B cell (primary cell): ENCODE data around the gene MAEA. TPM values are rescaled to one million over a fixed set of nuclear protein-coding genes. Genes with fewer than 3 reads are reported as not detected.

Experiments used
- ATAC-seq: fragments of 200-7000 bp; cut with Tn5 transposase; one replicate; pipeline ENCODE4 v1.10.0; 2021; ENCODE audit warnings: low read depth, mild to moderate bottlenecking, moderate number of reproducible peaks, moderate library complexity
- CTCF ChIA-PET: fragments of 350-600 bp; sonication (Branson Sonifier 250); formaldehyde crosslinking; loops from one replicate; lab custom pipeline; 2021; ENCODE audit warnings: antibody characterized with exemption, inconsistent platforms; lab: Charles Lee
- POLR2A ChIA-PET: fragments of 350-600 bp; sonication (Branson Sonifier 250); formaldehyde crosslinking; loops from one replicate; lab custom pipeline; 2021; ENCODE audit warnings: antibody characterized with exemption; lab: Charles Lee
- DNase-seq: peaks from one replicate; pipeline ENCODE4 v3.0.0; 2013
- H2AFZ ChIP-seq: 2 replicates; pipeline ENCODE4 v1.6.1; 2012; ENCODE audit warnings: mild to moderate bottlenecking, low read depth, low read length; ENCODE audit not compliant: insufficient read depth, poor library complexity, severe bottlenecking
- H3K27ac ChIP-seq, 2 donors: 1 replicate in 1 of 2; 2 replicates in 1 of 2; pipeline ENCODE4 v1.5.1; 2012 to 2013; ENCODE audit warnings: low read length in 2 of 2, mild to moderate bottlenecking in 2 of 2, moderate library complexity in 1 of 2
- H3K27me3 ChIP-seq, 4 experiments: fragments of 200-600 bp in 1 of 4; sonication (generic) in 1 of 4; replicated peaks in 1 of 4; 1 replicate in 2 of 4; 2 replicates in 2 of 4; pipeline versions ENCODE4 v1.6.1 to v1.7.0; 2013 to 2016; ENCODE audit warnings: low read length in 3 of 4, mild to moderate bottlenecking in 2 of 4, mixed read lengths in 1 of 4, moderate library complexity in 1 of 4; ENCODE audit not compliant: insufficient read depth in 4 of 4, control insufficient read depth in 3 of 4; ENCODE audit errors: control extremely low read depth in 1 of 4
- H3K36me3 ChIP-seq, 2 experiments: replicated peaks in 1 of 2; 1 replicate in 1 of 2; 2 replicates in 1 of 2; pipeline versions ENCODE4 v1.6.1 to v1.7.1; 2013; ENCODE audit warnings: low read length in 1 of 2; ENCODE audit not compliant: insufficient read depth in 2 of 2, control insufficient read depth in 1 of 2; ENCODE audit errors: control extremely low read depth in 1 of 2, extremely low read depth in 1 of 2
- H3K4me1 ChIP-seq, 2 donors: fragments of 200-600 bp in 1 of 2; sonication (generic) in 1 of 2; 1 replicate in 1 of 2; 2 replicates in 1 of 2; pipeline versions ENCODE4 v1.5.1 to v1.6.1; 2013 to 2017; ENCODE audit warnings: low read length in 2 of 2; ENCODE audit not compliant: control insufficient read depth in 2 of 2, insufficient read depth in 2 of 2
- H3K4me2 ChIP-seq: replicated peaks from 2 replicates; pipeline ENCODE3; 2012; ENCODE audit warnings: mild to moderate bottlenecking, low read depth, low read length; ENCODE audit not compliant: poor library complexity, severe bottlenecking
- H3K4me3 ChIP-seq, 5 experiments: fragments of 200-600 bp in 1 of 5; sonication (generic) in 1 of 5; 1 replicate in 3 of 5; 2 replicates in 2 of 5; pipeline versions ENCODE4 v1.5.1 to v1.7.0; 2011 to 2016; ENCODE audit warnings: low read length in 4 of 5, mild to moderate bottlenecking in 4 of 5, low read depth in 2 of 5, control low read depth in 1 of 5, moderate library complexity in 1 of 5; ENCODE audit not compliant: insufficient read depth in 1 of 5; ENCODE audit errors: control extremely low read depth in 1 of 5, extremely low read depth in 1 of 5
- H3K79me2 ChIP-seq: fragments of 200-600 bp; sonication (generic); one replicate; pipeline ENCODE4 v1.6.0; 2016; ENCODE audit warnings: low read length; ENCODE audit not compliant: control insufficient read depth, insufficient read depth
- H3K9ac ChIP-seq: fragments of 200-600 bp; sonication (generic); 2 replicates; pipeline ENCODE4 v1.6.1; 2017; ENCODE audit warnings: mild to moderate bottlenecking, low read length, moderate library complexity
- H3K9me3 ChIP-seq, 3 donors: one replicate each; pipeline versions ENCODE4 v1.6.1 to v1.7.1; 2013; ENCODE audit warnings: low read length in 2 of 3; ENCODE audit not compliant: control insufficient read depth in 2 of 3, insufficient read depth in 1 of 3; ENCODE audit errors: control extremely low read depth in 1 of 3
- H4K20me1 ChIP-seq: 2 replicates; pipeline ENCODE4 v1.6.0; 2012; ENCODE audit warnings: mild to moderate bottlenecking, low read length; ENCODE audit not compliant: insufficient read depth, control insufficient read depth, poor library complexity, severe bottlenecking
- H3K27ac Mint-ChIP-seq: one replicate; pipeline ENCODE4 v1.8.0; 2021; ENCODE audit warnings: mixed read lengths
- H3K27me3 Mint-ChIP-seq: one replicate; pipeline ENCODE4 v1.8.0; 2021; ENCODE audit warnings: mixed read lengths
- H3K4me1 Mint-ChIP-seq: one replicate; pipeline ENCODE4 v1.8.0; 2021; ENCODE audit warnings: mixed read lengths
- H3K4me3 Mint-ChIP-seq: one replicate; pipeline ENCODE4 v1.8.0; 2021; ENCODE audit warnings: mixed read lengths
- H3K9me3 Mint-ChIP-seq: one replicate; pipeline ENCODE4 v1.8.0; 2022; ENCODE audit warnings: mixed read lengths; ENCODE audit not compliant: insufficient read depth
- EZH2 ChIP-seq: IDR thresholded peaks from 2 replicates; pipeline ENCODE4 v1.6.1; 2012; ENCODE audit warnings: borderline replicate concordance, low read depth, mild to moderate bottlenecking, moderate library complexity, low read length; ENCODE audit not compliant: insufficient read depth, poor library complexity, severe bottlenecking
- WGBS: methylation state at CpG from one replicate; pipeline ENCODE4 v1.1.5; 2013; ENCODE audit warnings: missing lambda C conversion rate; ENCODE audit not compliant: insufficient coverage; 5-methylcytosine and 5-hydroxymethylcytosine counted together
- intact Hi-C: fragments of 100-400 bp; cut with micrococcal nuclease; formaldehyde crosslinking; loops from one replicate; pipeline ENCODE4 v1.10.0; 2022
- polyA plus RNA-seq: library from polyadenylated mRNA; depleted of rRNA; stranded (reverse); fragments of >200 nt; gene quantifications from 2 replicates; pipeline ENCODE4 v1.2.3, GENCODE V29; 2012
- total RNA-seq, 2 donors: library from RNA; stranded (reverse); fragments of 120-200 nt in 1 of 2; gene quantifications; 1 replicate in 1 of 2; 2 replicates in 1 of 2; pipeline versions ENCODE4 v1.2.3 to v1.2.4, GENCODE V29; 2013 to 2022
- TF ChIP-seq, protein P1 (sequence below): fragments of 200-600 bp; IDR thresholded peaks from one replicate; pipeline ENCODE4 v1.8.0; 2022; ENCODE audit warnings: antibody characterized with exemption, mild to moderate bottlenecking

The MAEA gene
- total and polyA plus RNA-seq, 2 donors (not counting 1 experiment from before 2014, with no cell fraction given), result 106 to 107 TPM

DNA sequence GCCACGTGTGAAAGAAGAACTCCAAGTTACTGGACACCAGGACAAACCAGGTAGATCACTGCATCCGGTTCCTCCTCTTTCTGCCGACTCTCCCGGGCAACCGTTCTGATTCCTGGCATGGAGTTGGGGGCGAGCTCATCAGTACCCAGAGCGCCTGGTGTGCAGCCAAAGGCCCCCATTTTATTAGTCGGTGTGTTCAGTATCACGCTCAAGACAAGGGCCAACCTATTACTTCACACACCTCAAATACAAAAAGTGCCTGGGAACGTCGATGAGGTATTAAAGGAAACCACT, 38.0 kb upstream of the MAEA start:
- H3K36me3 ChIP-seq, result peaks cover 0 to 3% of the 10 kb centered on the region in 2 experiments
- H3K9me3 ChIP-seq, result peaks cover 0 to 4% (median 0%) of the 10 kb centered on the region in 3 donors
- TF ChIP-seq, protein P1, sequence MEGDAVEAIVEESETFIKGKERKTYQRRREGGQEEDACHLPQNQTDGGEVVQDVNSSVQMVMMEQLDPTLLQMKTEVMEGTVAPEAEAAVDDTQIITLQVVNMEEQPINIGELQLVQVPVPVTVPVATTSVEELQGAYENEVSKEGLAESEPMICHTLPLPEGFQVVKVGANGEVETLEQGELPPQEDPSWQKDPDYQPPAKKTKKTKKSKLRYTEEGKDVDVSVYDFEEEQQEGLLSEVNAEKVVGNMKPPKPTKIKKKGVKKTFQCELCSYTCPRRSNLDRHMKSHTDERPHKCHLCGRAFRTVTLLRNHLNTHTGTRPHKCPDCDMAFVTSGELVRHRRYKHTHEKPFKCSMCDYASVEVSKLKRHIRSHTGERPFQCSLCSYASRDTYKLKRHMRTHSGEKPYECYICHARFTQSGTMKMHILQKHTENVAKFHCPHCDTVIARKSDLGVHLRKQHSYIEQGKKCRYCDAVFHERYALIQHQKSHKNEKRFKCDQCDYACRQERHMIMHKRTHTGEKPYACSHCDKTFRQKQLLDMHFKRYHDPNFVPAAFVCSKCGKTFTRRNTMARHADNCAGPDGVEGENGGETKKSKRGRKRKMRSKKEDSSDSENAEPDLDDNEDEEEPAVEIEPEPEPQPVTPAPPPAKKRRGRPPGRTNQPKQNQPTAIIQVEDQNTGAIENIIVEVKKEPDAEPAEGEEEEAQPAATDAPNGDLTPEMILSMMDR, result no peak
- TF ChIP-seq EZH2, result no peak
- peaks cover 22 to 32% of the 10 kb centered on the region in 2 donors for H3K4me1 ChIP-seq
- no peak overlapping the region for H3K4me2 ChIP-seq
- H3K4me3 Mint-ChIP-seq, result no peak overlapping the region
- H3K79me2 ChIP-seq, result peaks cover 65% of the 10 kb centered on the region
- H4K20me1 ChIP-seq, result peaks cover 13% of the 10 kb centered on the region
- H3K27me3 ChIP-seq, result no peaks in the 10 kb centered on the region
- H3K9ac ChIP-seq, result no peak overlapping the region
- ATAC-seq (no peak), DNase-seq (no peak)
- no peaks in the 10 kb centered on the region for H3K27me3 Mint-ChIP-seq
- H3K9me3 Mint-ChIP-seq, result no peaks in the 10 kb centered on the region
- H3K27ac ChIP-seq, result peak overlapping the region in 1 of 2 donors; percentile 15
- peak overlapping the region; percentile 97 for H3K27ac Mint-ChIP-seq
- intact Hi-C loops, result no loop called here
- H3K4me3 ChIP-seq, result no peak overlapping the region
- POLR2A ChIA-PET, result no interaction called here
- H2AFZ ChIP-seq, result no peak overlapping the region
- CTCF ChIA-PET, result no interaction called here
- WGBS, result 99% methylated on average over 9 of the region's 11 CpGs
- peaks cover 35% of the 10 kb centered on the region for H3K4me1 Mint-ChIP-seq

DNA sequence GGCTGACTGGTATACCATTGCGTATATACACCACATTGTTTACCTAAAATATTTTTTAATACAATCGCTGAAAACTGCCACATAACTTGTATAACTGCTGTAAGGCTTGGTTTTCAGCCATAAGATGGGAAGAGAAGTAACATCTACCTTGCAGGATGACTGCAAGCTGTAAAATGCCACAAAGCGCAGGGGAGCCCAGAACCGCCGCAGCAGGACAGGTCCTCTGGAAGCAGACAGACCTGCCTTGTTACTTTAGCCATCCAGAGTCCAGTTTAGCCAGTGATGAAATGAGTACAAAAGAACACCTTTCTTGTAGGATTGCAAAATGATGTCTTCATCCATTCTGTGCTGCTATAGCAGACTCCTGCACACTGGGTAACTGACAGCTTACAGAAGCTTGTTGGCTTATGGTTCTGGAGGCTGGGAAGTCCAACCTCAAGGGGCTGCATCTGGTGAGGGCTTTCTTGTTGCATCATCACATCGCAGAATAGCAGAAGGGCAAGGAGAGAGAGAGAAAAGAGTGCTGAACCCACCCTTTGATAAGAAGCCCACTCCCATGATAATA, 36.7 kb upstream of the MAEA start:
- no peak for ATAC-seq
- H3K4me2 ChIP-seq, result no peak overlapping the region
- Mint-ChIP-seq H3K9me3 (peaks cover 2% of the 10 kb centered on the region), H3K4me3 (peak overlapping the region; percentile 37), H3K4me1 (peaks cover 31% of the 10 kb centered on the region), H3K27me3 (no peaks in the 10 kb centered on the region), H3K27ac (peak overlapping the region; percentile 37)
- H2AFZ ChIP-seq, result no peak overlapping the region
- H3K9ac ChIP-seq, result no peak overlapping the region
- TF ChIP-seq EZH2, result no peak
- TF ChIP-seq, protein P1, result no peak
- H3K36me3 ChIP-seq, result peaks cover 0 to 3% of the 10 kb centered on the region in 2 experiments
- CTCF ChIA-PET, result no interaction called here
- no peaks in the 10 kb centered on the region for H3K27me3 ChIP-seq
- H3K4me3 ChIP-seq, result no peak overlapping the region
- WGBS, result 100% methylated on average over 3 of the region's 6 CpGs
- peaks cover 0 to 4% (median 1%) of the 10 kb centered on the region in 3 donors for H3K9me3 ChIP-seq
- intact Hi-C loops, result no loop called here
- DNase-seq, result no peak
- peaks cover under 1% of the 10 kb centered on the region for H4K20me1 ChIP-seq
- H3K79me2 ChIP-seq, result peaks cover 66% of the 10 kb centered on the region
- H3K4me1 ChIP-seq, result peaks cover 16 to 24% of the 10 kb centered on the region in 2 donors
- POLR2A ChIA-PET, result no interaction called here
- no peak overlapping the region for H3K27ac ChIP-seq
